SK-N-SH treated with all-trans-retinoic acid at 6 μM for 48 hours (cell line): ENCODE measurements around the gene GCSAM.

Experiments used
- ATAC-seq: fragments of 200-7000 bp; cut with Tn5 transposase; 3 replicates; pipeline ENCODE4 v1.9.1; 2020; ENCODE audit warnings: mild to moderate bottlenecking, moderate library complexity
- ARNTL ChIP-seq: fragments of 450-650 bp; formaldehyde crosslinking; IDR thresholded peaks from 2 replicates; pipeline ENCODE4 v1.5.0; 2020; ENCODE audit warnings: low read depth, mild to moderate bottlenecking, moderate library complexity, borderline replicate concordance
- BACH2 ChIP-seq: fragments of 250-450 bp; sonication (Bioruptor Pico); IDR thresholded peaks from 2 replicates; pipeline ENCODE4 v1.9.0; 2021; ENCODE audit warnings: mild to moderate bottlenecking, borderline replicate concordance
- CSDC2 ChIP-seq: fragments of 250-450 bp; sonication (Bioruptor Pico); IDR thresholded peaks from 2 replicates; pipeline ENCODE4 v1.5.0; 2020; ENCODE audit warnings: mild to moderate bottlenecking, moderate library complexity
- CSRNP3 ChIP-seq: fragments of 250-450 bp; sonication (Bioruptor Pico); IDR thresholded peaks from 2 replicates; pipeline ENCODE4 v1.5.1; 2021; ENCODE audit warnings: mild to moderate bottlenecking, moderate library complexity
- ESRRG ChIP-seq: fragments of 250-450 bp; sonication (Bioruptor Pico); IDR thresholded peaks from 2 replicates; pipeline ENCODE4 v1.6.1; 2021; ENCODE audit warnings: mild to moderate bottlenecking
- GLIS3 ChIP-seq: fragments of 250-450 bp; sonication (Bioruptor Pico); IDR thresholded peaks from 2 replicates; pipeline ENCODE4 v1.5.0; 2020; ENCODE audit warnings: mild to moderate bottlenecking, moderate library complexity
- ISL1 ChIP-seq: fragments of 250-450 bp; sonication (Bioruptor Pico); IDR thresholded peaks from 2 replicates; pipeline ENCODE4 v2.1.2; 2022; ENCODE audit warnings: mild to moderate bottlenecking, moderate library complexity
- OSR1 ChIP-seq: fragments of 250-450 bp; sonication (Bioruptor Pico); IDR thresholded peaks from 2 replicates; pipeline ENCODE4 v1.8.0; 2022; ENCODE audit warnings: moderate library complexity, mild to moderate bottlenecking, inconsistent platforms
- PPARA ChIP-seq: fragments of 250-450 bp; sonication (Bioruptor Pico); IDR thresholded peaks from 2 replicates; pipeline ENCODE4 v1.5.0; 2020; ENCODE audit warnings: mild to moderate bottlenecking, borderline replicate concordance
- SNAI2 ChIP-seq: fragments of 250-450 bp; sonication (Bioruptor Pico); IDR thresholded peaks from 2 replicates; pipeline ENCODE4 v1.5.0; 2020; ENCODE audit warnings: mild to moderate bottlenecking, moderate library complexity
- TCF4 ChIP-seq: fragments of 250-450 bp; sonication (Bioruptor Pico); IDR thresholded peaks from 2 replicates; pipeline ENCODE4 v1.8.0; 2021; ENCODE audit warnings: mild to moderate bottlenecking, moderate library complexity, borderline replicate concordance
- TOX ChIP-seq: fragments of 250-450 bp; sonication (Bioruptor Pico); IDR thresholded peaks from 2 replicates; pipeline ENCODE4 v1.8.0; 2021; ENCODE audit warnings: mild to moderate bottlenecking, moderate library complexity, borderline replicate concordance
- TSHZ2 ChIP-seq: fragments of 250-450 bp; sonication (Bioruptor Pico); IDR thresholded peaks from 2 replicates; pipeline ENCODE4 v1.5.0; 2020; ENCODE audit warnings: mild to moderate bottlenecking, moderate library complexity
- ZC3H10 ChIP-seq: fragments of 250-450 bp; sonication (Bioruptor Pico); IDR thresholded peaks from 2 replicates; pipeline ENCODE4 v1.5.1; 2021; ENCODE audit warnings: mild to moderate bottlenecking, moderate library complexity
- ZFP3 ChIP-seq: fragments of 250-450 bp; sonication (Bioruptor Pico); IDR thresholded peaks from 2 replicates; pipeline ENCODE4 v1.5.0; 2020; ENCODE audit warnings: mild to moderate bottlenecking, moderate library complexity
- ZFP30 ChIP-seq: fragments of 450-650 bp; formaldehyde crosslinking; IDR thresholded peaks from 2 replicates; pipeline ENCODE4 v1.5.0; 2022; ENCODE audit warnings: mild to moderate bottlenecking, moderate library complexity
- ZNF565 ChIP-seq: fragments of 450-650 bp; formaldehyde crosslinking; conservative IDR thresholded peaks from 2 replicates; pipeline ENCODE4 v1.5.0; 2020; ENCODE audit warnings: low read depth, mild to moderate bottlenecking, moderate library complexity
- ZNF70 ChIP-seq: fragments of 450-650 bp; formaldehyde crosslinking; IDR thresholded peaks from 2 replicates; pipeline ENCODE4 v1.5.0; 2020; ENCODE audit warnings: mild to moderate bottlenecking, moderate library complexity
- ZNF8 ChIP-seq: fragments of 450-650 bp; formaldehyde crosslinking; IDR thresholded peaks from 2 replicates; pipeline ENCODE4 v1.5.0; 2020; ENCODE audit warnings: mild to moderate bottlenecking, moderate library complexity
- TF ChIP-seq, protein P1 (sequence below): fragments of 250-450 bp; sonication (Bioruptor Pico); IDR thresholded peaks from 2 replicates; pipeline ENCODE4 v1.5.1; 2020; ENCODE audit warnings: low read depth, mild to moderate bottlenecking, moderate library complexity
- TF ChIP-seq, protein P2 (sequence below): fragments of 250-450 bp; sonication (Bioruptor Pico); IDR thresholded peaks from 2 replicates; pipeline ENCODE4 v1.8.0; 2020; ENCODE audit warnings: mild to moderate bottlenecking, moderate library complexity, borderline replicate concordance
- TF ChIP-seq, protein P3 (sequence below): fragments of 250-450 bp; sonication (Bioruptor Pico); IDR thresholded peaks from 2 replicates; pipeline ENCODE4 v1.8.0; 2021; ENCODE audit warnings: low read depth, mild to moderate bottlenecking, moderate library complexity, borderline replicate concordance

The GCSAM gene

DNA sequence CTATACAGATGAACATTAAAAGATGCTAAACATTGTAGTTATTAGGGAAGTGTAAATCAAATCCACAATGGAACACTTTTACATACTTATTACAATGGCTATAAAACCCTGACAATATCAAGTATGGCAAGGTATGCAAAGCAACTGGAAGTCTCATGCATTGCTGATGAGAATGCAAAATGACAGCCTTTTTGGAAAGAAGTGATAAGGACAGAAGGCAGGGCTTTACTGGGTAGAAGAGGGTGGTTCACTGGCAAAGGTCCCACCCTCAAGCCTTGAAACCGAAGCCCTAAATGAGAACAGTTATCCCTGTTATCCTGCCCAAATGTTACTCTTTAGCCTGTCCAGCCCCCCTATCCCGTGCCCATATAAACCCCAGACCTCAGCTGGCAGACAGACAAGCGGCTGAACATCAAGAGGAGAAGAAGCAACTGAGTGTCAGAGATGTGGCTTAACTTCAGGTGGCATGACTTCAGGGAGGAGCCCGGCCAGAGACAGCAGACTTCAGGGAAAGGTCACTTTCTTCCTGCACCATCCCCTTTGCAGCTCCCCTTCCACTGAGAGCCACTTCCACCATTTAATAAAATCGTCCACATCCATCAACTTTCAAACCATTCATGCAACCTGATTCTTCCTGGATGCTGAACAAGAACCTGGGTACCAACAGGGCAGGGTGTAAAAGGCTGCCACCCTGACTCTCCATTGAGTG, 732 bp upstream of the GCSAM start:
- no peak for ATAC-seq
- TF ChIP-seq SNAI2 (no peak), CSRNP3 (no peak), CSDC2 (no peak), ZNF565 (no peak), BACH2 (no peak), TCF4 (CRISPR knock-in tag) (no peak), OSR1 (no peak), TOX (CRISPR knock-in tag) (no peak), ZNF70 (no peak), PPARA (CRISPR knock-in tag) (no peak), ARNTL (CRISPR knock-in tag) (no peak), ISL1 (no peak), ESRRG (CRISPR knock-in tag) (no peak), ZC3H10 (CRISPR knock-in tag) (no peak)
- TF ChIP-seq, protein P1, sequence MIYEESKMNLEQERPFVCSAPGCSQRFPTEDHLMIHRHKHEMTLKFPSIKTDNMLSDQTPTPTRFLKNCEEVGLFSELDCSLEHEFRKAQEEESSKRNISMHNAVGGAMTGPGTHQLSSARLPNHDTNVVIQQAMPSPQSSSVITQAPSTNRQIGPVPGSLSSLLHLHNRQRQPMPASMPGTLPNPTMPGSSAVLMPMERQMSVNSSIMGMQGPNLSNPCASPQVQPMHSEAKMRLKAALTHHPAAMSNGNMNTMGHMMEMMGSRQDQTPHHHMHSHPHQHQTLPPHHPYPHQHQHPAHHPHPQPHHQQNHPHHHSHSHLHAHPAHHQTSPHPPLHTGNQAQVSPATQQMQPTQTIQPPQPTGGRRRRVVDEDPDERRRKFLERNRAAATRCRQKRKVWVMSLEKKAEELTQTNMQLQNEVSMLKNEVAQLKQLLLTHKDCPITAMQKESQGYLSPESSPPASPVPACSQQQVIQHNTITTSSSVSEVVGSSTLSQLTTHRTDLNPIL (CRISPR knock-in tag) = no peak
- TF ChIP-seq, protein P2, sequence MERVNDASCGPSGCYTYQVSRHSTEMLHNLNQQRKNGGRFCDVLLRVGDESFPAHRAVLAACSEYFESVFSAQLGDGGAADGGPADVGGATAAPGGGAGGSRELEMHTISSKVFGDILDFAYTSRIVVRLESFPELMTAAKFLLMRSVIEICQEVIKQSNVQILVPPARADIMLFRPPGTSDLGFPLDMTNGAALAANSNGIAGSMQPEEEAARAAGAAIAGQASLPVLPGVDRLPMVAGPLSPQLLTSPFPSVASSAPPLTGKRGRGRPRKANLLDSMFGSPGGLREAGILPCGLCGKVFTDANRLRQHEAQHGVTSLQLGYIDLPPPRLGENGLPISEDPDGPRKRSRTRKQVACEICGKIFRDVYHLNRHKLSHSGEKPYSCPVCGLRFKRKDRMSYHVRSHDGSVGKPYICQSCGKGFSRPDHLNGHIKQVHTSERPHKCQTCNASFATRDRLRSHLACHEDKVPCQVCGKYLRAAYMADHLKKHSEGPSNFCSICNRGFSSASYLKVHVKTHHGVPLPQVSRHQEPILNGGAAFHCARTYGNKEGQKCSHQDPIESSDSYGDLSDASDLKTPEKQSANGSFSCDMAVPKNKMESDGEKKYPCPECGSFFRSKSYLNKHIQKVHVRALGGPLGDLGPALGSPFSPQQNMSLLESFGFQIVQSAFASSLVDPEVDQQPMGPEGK (CRISPR knock-in tag) = no peak
- TF ChIP-seq, protein P3, sequence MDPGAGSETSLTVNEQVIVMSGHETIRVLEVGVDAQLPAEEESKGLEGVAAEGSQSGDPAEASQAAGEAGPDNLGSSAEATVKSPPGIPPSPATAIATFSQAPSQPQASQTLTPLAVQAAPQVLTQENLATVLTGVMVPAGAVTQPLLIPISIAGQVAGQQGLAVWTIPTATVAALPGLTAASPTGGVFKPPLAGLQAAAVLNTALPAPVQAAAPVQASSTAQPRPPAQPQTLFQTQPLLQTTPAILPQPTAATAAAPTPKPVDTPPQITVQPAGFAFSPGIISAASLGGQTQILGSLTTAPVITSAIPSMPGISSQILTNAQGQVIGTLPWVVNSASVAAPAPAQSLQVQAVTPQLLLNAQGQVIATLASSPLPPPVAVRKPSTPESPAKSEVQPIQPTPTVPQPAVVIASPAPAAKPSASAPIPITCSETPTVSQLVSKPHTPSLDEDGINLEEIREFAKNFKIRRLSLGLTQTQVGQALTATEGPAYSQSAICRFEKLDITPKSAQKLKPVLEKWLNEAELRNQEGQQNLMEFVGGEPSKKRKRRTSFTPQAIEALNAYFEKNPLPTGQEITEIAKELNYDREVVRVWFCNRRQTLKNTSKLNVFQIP (CRISPR knock-in tag) = no peak

- no peak for TF ChIP-seq TCF4 (CRISPR knock-in tag)
- ATAC-seq = no peak
Measured at GRCh38 chr3:112132554-112132953, 494 bp downstream of the GCSAM start.

DNA sequence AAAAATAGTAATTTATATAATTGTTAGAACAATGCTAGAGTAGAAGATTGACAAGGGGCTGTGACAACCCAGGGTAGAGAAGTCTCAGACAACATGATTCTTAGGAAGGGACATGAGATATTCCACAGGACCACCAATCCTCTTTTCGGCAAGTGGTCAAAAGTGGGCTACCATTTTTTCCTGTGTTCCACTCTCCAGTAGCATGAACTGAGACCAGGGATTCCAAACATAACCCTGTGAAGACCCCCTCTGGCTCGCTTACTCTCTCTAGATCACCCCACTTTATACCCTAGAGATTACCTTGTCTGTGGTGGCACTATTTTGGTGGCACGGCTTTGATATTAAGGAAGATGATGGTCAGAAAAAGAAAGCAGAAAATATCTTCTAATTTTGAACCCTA, 960 bp downstream of the GCSAM start:
- no peak for ATAC-seq

More for the DNA sequence above, 960 bp downstream of the GCSAM start:
- TF ChIP-seq, protein P2 (CRISPR knock-in tag) = no peak
- no peak for TF ChIP-seq TSHZ2 (CRISPR knock-in tag)
- TF ChIP-seq ISL1 = no peak
- no peak for TF ChIP-seq GLIS3
- TF ChIP-seq ZFP3 (CRISPR knock-in tag) = no peak
- no peak for TF ChIP-seq SNAI2
- TF ChIP-seq BACH2 = no peak
- TF ChIP-seq, protein P3 (CRISPR knock-in tag) = no peak
- TF ChIP-seq ARNTL (CRISPR knock-in tag) = no peak
- TF ChIP-seq, protein P1 (CRISPR knock-in tag) = no peak
- no peak for TF ChIP-seq OSR1
- no peak for TF ChIP-seq ZNF565
- TF ChIP-seq ZFP30 = no peak
- no peak for TF ChIP-seq ZNF8 (CRISPR knock-in tag)
- TF ChIP-seq TCF4 (CRISPR knock-in tag) = no peak
- TF ChIP-seq PPARA (CRISPR knock-in tag) = no peak
- no peak for TF ChIP-seq ZNF70
- no peak for TF ChIP-seq CSDC2
- no peak for TF ChIP-seq TOX (CRISPR knock-in tag)
- no peak for TF ChIP-seq ESRRG (CRISPR knock-in tag)
- TF ChIP-seq, all 23 proteins: peak for 0
